CD4-positive, alpha-beta T cell treated with Interleukin-4 for 1 hour (primary cell): Measurements from ENCODE around the gene ARHGEF12.

Experiments used
- DNase-seq, 2 donors: peaks; one replicate each; pipeline ENCODE4 v3.0.0-alpha.2; 2020 to 2022

Gene ARHGEF12

DNA sequence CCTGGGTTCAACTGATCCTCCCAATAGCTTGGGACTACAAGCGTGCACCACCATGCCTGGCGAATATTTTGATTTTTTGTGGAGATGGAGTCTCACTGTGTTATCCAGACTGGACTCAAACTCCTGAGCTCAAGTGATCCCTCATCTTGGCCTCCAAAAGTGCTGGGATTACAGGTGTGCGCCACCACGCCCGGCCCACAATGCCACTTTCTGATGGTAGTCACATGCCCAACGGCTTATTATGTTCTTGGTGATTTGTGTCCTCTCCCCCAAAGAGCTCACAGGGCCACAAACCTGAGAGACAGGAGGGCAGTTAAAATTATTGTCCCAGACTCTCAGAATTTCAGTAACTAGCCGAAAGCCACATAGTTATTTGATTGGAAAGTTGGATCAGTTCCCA, 185.0 kb downstream of the ARHGEF12 start:
- DNase-seq = no peak

GRCh38 chr11:120522021-120522420, 185.8 kb downstream of the ARHGEF12 start:
- DNase-seq = no peak

DNA sequence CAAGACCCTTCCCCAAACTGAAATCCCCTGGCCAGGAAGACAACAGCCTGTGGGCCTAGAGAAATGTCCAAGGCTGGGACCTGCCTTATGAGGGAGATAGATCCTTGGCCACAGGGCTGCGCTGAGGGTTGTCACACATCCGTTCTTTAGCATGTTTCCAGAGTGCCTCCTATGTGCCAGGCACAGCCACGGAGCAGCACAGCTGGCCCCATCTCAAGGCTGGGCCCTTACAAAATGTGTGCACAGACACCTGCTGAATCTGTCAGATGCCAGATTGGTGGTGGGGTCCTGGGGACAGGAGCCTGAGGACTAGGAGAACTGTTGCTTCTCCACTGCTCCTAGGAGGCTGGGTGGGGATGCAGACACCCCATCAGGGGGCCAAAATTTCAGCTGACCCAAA, 186.5 kb downstream of the ARHGEF12 start:
- DNase-seq = no peak

GRCh38 chr11:120523196-120523595, 187.0 kb downstream of the ARHGEF12 start:
- DNase-seq = no peak

DNA sequence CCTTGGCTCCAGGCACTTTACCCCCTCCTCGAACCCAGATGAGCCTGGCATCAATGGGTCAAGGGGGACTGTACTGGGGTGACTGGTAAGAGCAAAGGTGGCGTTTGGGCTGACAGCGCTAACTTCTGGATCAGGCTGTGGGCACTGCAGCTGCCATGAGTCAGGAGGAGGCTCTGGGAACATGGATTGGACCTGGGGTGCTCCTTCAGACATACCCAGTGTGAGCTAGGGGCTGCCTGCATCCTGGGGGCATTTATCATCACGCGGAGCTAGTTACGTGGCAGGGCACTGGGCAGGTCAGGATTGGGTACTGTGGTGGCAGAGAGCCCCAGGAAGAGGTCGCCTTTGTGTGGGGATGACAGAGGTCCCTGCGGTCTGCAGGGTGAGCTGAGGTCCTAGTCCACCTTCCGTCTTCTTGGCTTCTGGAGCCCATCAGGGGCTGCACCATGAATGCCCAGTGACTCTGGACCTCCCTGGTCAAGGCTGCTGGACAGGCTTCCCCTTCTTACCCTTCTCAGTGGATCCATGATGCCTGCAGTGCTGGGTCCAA, 188.4 kb downstream of the ARHGEF12 start:
- DNase-seq = no peak

DNA sequence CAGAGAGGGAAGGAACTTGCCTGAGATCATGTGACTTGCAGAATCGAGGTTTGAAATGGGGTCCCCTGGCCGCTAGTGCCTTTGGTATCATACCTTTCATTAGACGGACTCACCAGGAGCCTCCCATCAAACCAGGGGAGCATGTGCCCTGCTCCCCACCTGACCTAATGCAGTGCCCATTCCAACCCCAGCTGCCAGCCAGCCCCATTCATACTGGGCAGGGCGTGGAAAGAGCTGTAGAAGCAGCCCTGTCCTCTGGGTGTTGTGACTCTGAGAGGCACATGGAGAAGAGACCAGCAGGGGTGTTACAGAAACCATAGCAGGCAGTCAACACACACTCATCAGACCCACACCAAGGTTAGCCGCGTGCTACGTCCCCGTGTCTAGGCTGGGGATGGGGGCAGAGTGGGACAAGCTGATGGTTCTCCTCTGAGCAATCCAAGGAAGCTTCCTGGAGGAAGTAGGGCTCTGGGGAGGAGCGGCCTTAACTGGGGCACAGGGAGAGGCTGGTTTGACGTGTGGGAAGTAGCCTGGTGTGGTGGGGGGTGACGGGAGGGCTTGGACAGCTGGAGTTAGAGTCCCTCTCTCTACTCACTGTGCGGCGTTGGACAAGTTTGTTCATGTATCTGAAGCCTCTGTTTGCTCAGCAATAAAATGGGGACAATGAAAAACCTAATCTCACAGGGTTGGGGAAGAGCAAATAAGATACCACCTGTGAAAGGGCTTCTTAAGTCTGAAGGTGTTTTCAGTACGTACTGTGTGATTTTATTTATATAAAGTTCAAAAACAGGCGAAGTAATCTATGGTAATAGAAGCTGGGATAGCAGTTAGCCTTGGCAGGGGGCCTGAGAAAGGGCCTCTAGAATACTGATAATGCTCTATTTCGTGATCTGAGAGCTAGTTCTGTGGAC, 189.3 kb downstream of the ARHGEF12 start:
- DNase-seq = no peak

GRCh38 chr11:120526241-120526640, 190.0 kb downstream of the ARHGEF12 start:
- DNase-seq = no peak

GRCh38 chr11:120527111-120527761, 191.0 kb downstream of the ARHGEF12 start:
- DNase-seq = no peak

DNA sequence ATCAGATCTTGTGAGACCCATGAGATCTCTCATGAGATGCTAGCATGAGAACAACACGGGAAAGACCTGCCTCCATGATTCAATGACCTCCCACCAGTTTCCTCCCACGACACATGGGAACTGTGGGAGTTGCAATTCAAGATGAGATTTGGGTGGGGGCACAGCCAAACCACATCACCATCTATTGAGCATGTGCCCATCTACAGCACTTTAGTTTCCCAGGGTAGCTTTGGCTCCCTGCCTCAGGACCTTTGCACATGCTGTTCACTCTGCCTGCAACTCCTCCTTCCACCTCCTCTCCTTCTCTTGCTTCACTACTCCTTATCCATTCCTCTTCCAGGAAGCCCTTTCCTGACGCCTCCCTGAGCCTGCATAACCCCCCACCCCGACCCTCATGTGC, 192.5 kb downstream of the ARHGEF12 start:
- DNase-seq = no peak

GRCh38 chr11:120529214-120529613, 193.0 kb downstream of the ARHGEF12 start:
- no peak for DNase-seq

- no peak for DNase-seq
Observed at GRCh38 chr11:120529911-120530310, 193.7 kb downstream of the ARHGEF12 start.

DNA sequence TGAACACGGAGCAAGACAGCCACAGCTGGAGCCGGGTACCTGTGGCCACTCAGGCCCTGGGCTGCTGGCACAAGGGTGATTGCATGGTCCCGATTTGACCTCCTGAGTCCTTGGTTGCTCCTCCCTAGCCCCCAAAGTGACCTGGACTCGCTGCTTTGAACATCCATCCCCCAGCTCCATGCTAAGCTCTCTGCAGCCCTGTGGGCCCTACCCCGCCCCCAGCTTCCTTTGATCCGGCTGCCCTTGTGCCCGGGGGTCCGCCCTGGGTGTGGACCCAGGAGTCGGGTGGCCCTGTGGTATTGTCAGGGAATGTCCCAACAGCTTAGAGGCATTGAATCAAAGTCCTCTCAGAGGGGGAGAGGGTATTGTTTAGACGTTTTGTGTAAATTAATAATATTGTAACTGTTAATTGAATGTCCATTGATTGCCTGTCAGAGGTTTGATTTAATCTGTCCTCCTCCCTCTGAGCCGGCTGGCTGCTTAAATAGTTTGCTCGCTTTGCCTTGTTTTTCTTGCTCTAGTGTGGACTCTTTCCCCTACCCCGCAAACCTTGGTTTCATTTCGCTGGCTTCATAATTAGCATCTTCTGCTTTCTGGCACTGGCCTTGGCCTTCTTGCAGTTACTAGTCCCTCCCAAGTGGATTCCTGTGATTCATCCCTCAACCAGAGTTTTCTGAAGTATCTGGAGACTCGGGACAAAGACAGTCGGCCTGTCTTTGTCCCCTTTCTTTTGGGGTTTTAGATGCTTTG, 196.0 kb downstream of the ARHGEF12 start:
- no peak for DNase-seq

GRCh38 chr11:120532832-120533196, 196.6 kb downstream of the ARHGEF12 start:
- DNase-seq = no peak

GRCh38 chr11:120536091-120536796, 200.0 kb downstream of the ARHGEF12 start:
- no peak for DNase-seq

DNA sequence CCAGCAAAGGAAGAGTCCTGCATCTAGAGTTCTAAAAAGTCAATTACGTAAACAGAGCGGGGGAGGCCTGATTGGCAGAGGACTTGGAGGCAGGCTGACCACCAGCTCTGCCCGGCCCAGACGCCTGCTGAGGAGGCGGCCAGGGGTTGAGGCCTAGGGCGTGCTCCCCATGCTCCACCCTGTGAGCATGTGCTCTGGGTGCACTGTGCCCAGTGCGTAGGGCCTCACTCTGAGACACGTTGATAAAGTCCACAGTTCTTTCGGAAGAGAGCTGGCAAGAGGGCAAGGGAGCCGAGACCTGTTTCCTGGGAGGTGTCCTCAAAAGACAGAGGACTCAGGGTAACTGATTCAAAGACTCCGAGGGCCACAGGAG, 200.6 kb downstream of the ARHGEF12 start:
- DNase-seq = no peak

- no peak for DNase-seq
Observed at GRCh38 chr11:120537996-120538395, 201.8 kb downstream of the ARHGEF12 start.

DNA sequence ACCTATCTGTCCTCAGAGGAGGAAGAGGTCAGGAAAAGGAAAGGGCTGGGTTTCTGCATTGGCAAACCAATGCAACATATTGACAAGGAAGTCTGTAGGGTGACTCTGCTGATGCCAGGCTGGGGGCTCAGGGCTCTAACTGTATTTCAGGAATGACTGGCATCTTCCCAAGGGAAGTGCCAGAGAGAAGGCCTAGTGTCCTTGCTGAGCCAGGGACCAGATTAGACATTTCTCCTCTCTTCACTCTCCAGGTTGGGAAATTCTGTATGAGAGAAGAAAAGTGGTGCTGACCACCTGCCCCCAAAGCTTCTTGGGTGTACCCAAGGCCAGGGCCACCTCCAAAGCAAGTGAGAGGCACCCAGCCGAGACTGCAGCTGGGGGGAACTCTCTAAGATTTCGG, 202.5 kb downstream of the ARHGEF12 start:
- DNase-seq = no peak
